HepG2 (cell line): Measurements from ENCODE around the gene C12orf60. TPM values are rescaled to one million over a fixed set of nuclear protein-coding genes. Genes with fewer than 3 reads are reported as not detected.

ENCODE experiments used
- ELF1 ChIP-seq: sonication (generic); formaldehyde crosslinking; IDR thresholded peaks from 2 replicates; pipeline ENCODE4 v1.4.0; 2020; ENCODE audit warnings: missing genetic modification reagents
- EZH2 ChIP-seq: conservative IDR thresholded peaks from 2 replicates; pipeline ENCODE4 v1.6.1; 2012; ENCODE audit warnings: mild to moderate bottlenecking, low read depth, low read length, moderate library complexity
- FOXA1 ChIP-seq, 2 experiments: fragments of 450-650 bp in 1 of 2; sonication (generic) in 1 of 2; formaldehyde crosslinking in 1 of 2; IDR thresholded peaks; 2 replicates each; pipeline versions ENCODE4 v1.4.0 to v1.6.1; 2016 to 2020; ENCODE audit warnings: missing genetic modification reagents in 1 of 2
- GPN1 ChIP-seq: sonication (generic); formaldehyde crosslinking; IDR thresholded peaks from 2 replicates; pipeline ENCODE4 v1.5.1; 2020; ENCODE audit warnings: missing genetic modification reagents, borderline replicate concordance
- NR1H2 ChIP-seq: sonication (generic); formaldehyde crosslinking; IDR thresholded peaks from 2 replicates; pipeline ENCODE4 v1.8.1; 2022; ENCODE audit warnings: low read depth, missing genetic modification reagents, borderline replicate concordance
- RFXANK ChIP-seq: IDR thresholded peaks from 2 replicates; pipeline ENCODE4 v1.6.1; 2016
- RNF2 ChIP-seq: fragments of 450-650 bp; conservative IDR thresholded peaks from 2 replicates; pipeline ENCODE4 v1.6.1; 2016; ENCODE audit warnings: low read depth
- SALL1 ChIP-seq: sonication (generic); formaldehyde crosslinking; IDR thresholded peaks from 2 replicates; pipeline ENCODE4 v1.8.0; 2022; ENCODE audit warnings: mild to moderate bottlenecking, missing genetic modification reagents
- SYNCRIP ChIP-seq: fragments of 200-400 bp; formaldehyde crosslinking; IDR thresholded peaks from 2 replicates; pipeline ENCODE4 v1.6.1; 2018; ENCODE audit warnings: mild to moderate bottlenecking, low read depth, low read length; ENCODE audit not compliant: insufficient read depth
- TERF1 ChIP-seq: sonication (generic); formaldehyde crosslinking; IDR thresholded peaks from 2 replicates; pipeline ENCODE4 v1.8.0; 2022; ENCODE audit warnings: mild to moderate bottlenecking, missing genetic modification reagents, moderate library complexity
- ZBTB3 ChIP-seq: sonication (generic); formaldehyde crosslinking; IDR thresholded peaks from 2 replicates; pipeline ENCODE4 v1.4.0; 2020; ENCODE audit warnings: low read depth, mild to moderate bottlenecking, moderate library complexity, missing genetic modification reagents, borderline replicate concordance
- ZNF207 ChIP-seq: fragments of 450-650 bp; IDR thresholded peaks from 2 replicates; pipeline ENCODE4 v1.6.1; 2016; ENCODE audit warnings: antibody characterized with exemption, borderline replicate concordance
- ZNF264 ChIP-seq: sonication (generic); formaldehyde crosslinking; IDR thresholded peaks from 2 replicates; pipeline ENCODE4 v1.4.0; 2020; ENCODE audit warnings: missing genetic modification reagents
- ZNF354B ChIP-seq: sonication (generic); formaldehyde crosslinking; IDR thresholded peaks from 2 replicates; pipeline ENCODE4 v1.8.0; 2022; ENCODE audit warnings: mild to moderate bottlenecking, missing genetic modification reagents
- ZNF570 ChIP-seq: sonication (generic); formaldehyde crosslinking; IDR thresholded peaks from 2 replicates; pipeline ENCODE4 v1.4.0; 2020; ENCODE audit warnings: mild to moderate bottlenecking, missing genetic modification reagents, borderline replicate concordance
- ZNF580 ChIP-seq: IDR thresholded peaks from 2 replicates; pipeline ENCODE4 v1.6.1; 2016; ENCODE audit warnings: low read depth, borderline replicate concordance
- ZNF616 ChIP-seq: sonication (generic); formaldehyde crosslinking; IDR thresholded peaks from 2 replicates; pipeline ENCODE4 v1.5.0; 2020; ENCODE audit warnings: low read depth, mild to moderate bottlenecking, missing genetic modification reagents
- ZNF709 ChIP-seq: sonication (generic); formaldehyde crosslinking; IDR thresholded peaks from 2 replicates; pipeline ENCODE4 v1.5.0; 2020; ENCODE audit warnings: mild to moderate bottlenecking, missing genetic modification reagents
- ZNF792 ChIP-seq: IDR thresholded peaks from 2 replicates; pipeline ENCODE4 v1.6.1; 2016
- ZSCAN22 ChIP-seq: sonication (generic); formaldehyde crosslinking; IDR thresholded peaks from 2 replicates; pipeline ENCODE4 v1.4.0; 2020; ENCODE audit warnings: mild to moderate bottlenecking, missing genetic modification reagents
- polyA plus RNA-seq, 8 experiments: library from polyadenylated mRNA; depleted of rRNA in 3 of 8; stranded (reverse) in 7 of 8; unstranded in 1 of 8; fragments of >200 nt; fragmentation: Illumina TruSeq in 4 of 8; extraction: Trizol in 4 of 8; gene quantifications; 2 replicates each; pipeline versions ENCODE4 v1.2.1 to v1.2.3, GENCODE V29; 2011 to 2016; ENCODE audit warnings: low read depth in 4 of 8, missing spikeins in 1 of 8, mixed read lengths in 1 of 8; ENCODE audit not compliant: insufficient read depth in 1 of 8
- total RNA-seq, 5 experiments: library from RNA; depleted of rRNA; stranded (reverse); fragments of >200 nt; fragmentation: Illumina TruSeq; extraction: Trizol; gene quantifications; 2 replicates each; pipeline ENCODE4 v1.2.3, GENCODE V29; 2016; ENCODE audit warnings: low read depth in 1 of 5
- TF ChIP-seq, protein P1 (sequence below): sonication (generic); formaldehyde crosslinking; IDR thresholded peaks from 2 replicates; pipeline ENCODE4 v1.8.1; 2023; ENCODE audit warnings: mild to moderate bottlenecking, moderate library complexity, missing genetic modification reagents
- TF ChIP-seq, protein P2 (sequence below): sonication (generic); formaldehyde crosslinking; IDR thresholded peaks from 2 replicates; pipeline ENCODE4 v1.4.0; 2020; ENCODE audit warnings: missing genetic modification reagents, mild to moderate bottlenecking, borderline replicate concordance
- TF ChIP-seq, protein P3 (sequence below): IDR thresholded peaks from 2 replicates; pipeline ENCODE4 v1.6.1; 2016; ENCODE audit warnings: missing compliant biosample characterization, missing genetic modification reagents, borderline replicate concordance

C12orf60 gene
- total and polyA plus RNA-seq, 2 of the 13 experiments (the other 11 are each of a cell fraction or from before 2014, with no cell fraction given): 0.55 to 1.4 TPM

GRCh38 chr12:14770496-14771461, 32.7 kb upstream of the C12orf60 start (continued):
- TF ChIP-seq EZH2: no peak
- no peak for TF ChIP-seq TERF1
- TF ChIP-seq ZNF580 (CRISPR knock-in tag): peak; percentile 84; the same call in 1 of the 2 replicates
- TF ChIP-seq GPN1 (CRISPR knock-in tag): no peak
- TF ChIP-seq FOXA1 (IDR thresholded peaks at IDR 0.05): no peak
- TF ChIP-seq FOXA1 (CRISPR knock-in tag; IDR thresholded peaks at IDR 0.05): peak; percentile 42; the same call in 1 of the 2 replicates
- peak; percentile 65; the same call in 1 of the 2 replicates for TF ChIP-seq RFXANK
- 0 out of 2 replicates have a peak, but pooled peaks have one; percentile 22 for TF ChIP-seq RNF2
- no peak; the same call in none of the 2 replicates for TF ChIP-seq ZNF570 (CRISPR knock-in tag)
- no peak for TF ChIP-seq SYNCRIP
- TF ChIP-seq ZBTB3 (CRISPR knock-in tag): 0 out of 2 replicates have a peak, but pooled peaks have one; percentile 46
- peak; percentile 67; the same call in 1 of the 2 replicates for TF ChIP-seq ZNF709 (CRISPR knock-in tag)
- TF ChIP-seq ZSCAN22 (CRISPR knock-in tag): no peak
- peak; percentile 53 for TF ChIP-seq ELF1 (CRISPR knock-in tag)
- peak; percentile 17; the same call in 1 of the 2 replicates for TF ChIP-seq ZNF264
- TF ChIP-seq SALL1 (CRISPR knock-in tag): peak; percentile 81; the same call in 1 of the 2 replicates
- TF ChIP-seq, protein P1, sequence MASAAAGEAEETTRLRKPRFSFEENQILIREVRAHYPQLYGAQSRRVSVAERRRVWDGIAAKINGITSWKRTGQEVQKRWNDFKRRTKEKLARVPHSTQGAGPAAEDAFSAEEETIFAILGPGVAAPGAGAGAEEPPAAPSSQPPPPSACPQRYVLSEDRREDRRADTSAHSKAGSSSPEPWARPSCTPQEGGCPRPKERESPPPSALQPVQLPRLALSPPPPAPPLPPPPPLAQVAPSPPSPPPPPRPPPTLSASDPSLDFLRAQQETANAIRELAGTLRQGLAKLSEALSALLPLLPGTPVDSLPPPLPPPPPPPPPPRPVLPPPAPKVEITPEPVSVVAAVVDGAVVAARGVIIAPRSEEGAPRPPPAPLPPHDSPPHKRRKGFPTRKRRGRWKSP: peak; percentile 46; the same call in 1 of the 2 replicates
- TF ChIP-seq ZNF792 (CRISPR knock-in tag): peak; percentile 74
- TF ChIP-seq ZNF354B: 0 out of 2 replicates have a peak, but pooled peaks have one; percentile 44
- TF ChIP-seq, protein P2, sequence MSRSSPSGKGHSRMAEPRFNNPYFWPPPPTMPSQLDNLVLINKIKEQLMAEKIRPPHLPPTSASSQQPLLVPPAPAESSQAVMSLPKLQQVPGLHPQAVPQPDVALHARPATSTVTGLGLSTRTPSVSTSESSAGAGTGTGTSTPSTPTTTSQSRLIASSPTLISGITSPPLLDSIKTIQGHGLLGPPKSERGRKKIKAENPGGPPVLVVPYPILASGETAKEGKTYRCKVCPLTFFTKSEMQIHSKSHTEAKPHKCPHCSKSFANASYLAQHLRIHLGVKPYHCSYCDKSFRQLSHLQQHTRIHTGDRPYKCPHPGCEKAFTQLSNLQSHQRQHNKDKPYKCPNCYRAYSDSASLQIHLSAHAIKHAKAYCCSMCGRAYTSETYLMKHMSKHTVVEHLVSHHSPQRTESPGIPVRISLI (CRISPR knock-in tag): no peak
- TF ChIP-seq, protein P3, sequence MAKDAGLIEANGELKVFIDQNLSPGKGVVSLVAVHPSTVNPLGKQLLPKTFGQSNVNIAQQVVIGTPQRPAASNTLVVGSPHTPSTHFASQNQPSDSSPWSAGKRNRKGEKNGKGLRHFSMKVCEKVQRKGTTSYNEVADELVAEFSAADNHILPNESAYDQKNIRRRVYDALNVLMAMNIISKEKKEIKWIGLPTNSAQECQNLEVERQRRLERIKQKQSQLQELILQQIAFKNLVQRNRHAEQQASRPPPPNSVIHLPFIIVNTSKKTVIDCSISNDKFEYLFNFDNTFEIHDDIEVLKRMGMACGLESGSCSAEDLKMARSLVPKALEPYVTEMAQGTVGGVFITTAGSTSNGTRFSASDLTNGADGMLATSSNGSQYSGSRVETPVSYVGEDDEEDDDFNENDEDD (CRISPR knock-in tag): 0 out of 2 replicates have a peak, but pooled peaks have one; percentile 34
- TF ChIP-seq NR1H2 (CRISPR knock-in tag): 0 out of 2 replicates have a peak, but pooled peaks have one; percentile 14
- no peak for TF ChIP-seq ZNF207
- no peak for TF ChIP-seq ZNF616
